Left lung (tissue), 10 donors: ENCODE data around the gene TMEM117. TPM values are rescaled to one million over a fixed set of nuclear protein-coding genes. Genes with fewer than 3 reads are reported as not detected.

Experiments
- ATAC-seq: fragments of 200-7000 bp; cut with Tn5 transposase; one replicate; pipeline ENCODE4 v1.9.1; 2020; ENCODE audit warnings: moderate library complexity
- DNase-seq, 4 donors: peaks; one replicate each; pipeline ENCODE4 v3.0.0-alpha.2; 2013 to 2020
- H3K27ac ChIP-seq, 2 donors: fragments of 200-600 bp; sonication (generic) in 1 of 2; one replicate each; pipeline versions ENCODE4 v1.5.0 to v1.8.0; 2020 to 2021
- H3K27me3 ChIP-seq, 2 donors: fragments of 200-600 bp; sonication (generic) in 1 of 2; one replicate each; pipeline versions ENCODE4 v1.5.0 to v1.8.0; 2020 to 2021
- H3K36me3 ChIP-seq, 2 donors: fragments of 200-600 bp; sonication (generic) in 1 of 2; one replicate each; pipeline versions ENCODE4 v1.5.0 to v1.8.0; 2020 to 2021
- H3K4me1 ChIP-seq, 2 donors: fragments of 200-600 bp; one replicate each; pipeline ENCODE4 v1.8.0; 2021
- H3K4me3 ChIP-seq, 2 donors: fragments of 200-600 bp; sonication (generic) in 1 of 2; one replicate each; pipeline versions ENCODE4 v1.5.0 to v1.8.0; 2020 to 2021; ENCODE audit warnings: mild to moderate bottlenecking in 1 of 2
- H3K9me3 ChIP-seq, 2 donors: fragments of 200-600 bp; sonication (generic) in 1 of 2; one replicate each; pipeline versions ENCODE4 v1.5.0 to v1.8.0; 2020 to 2021
- intact Hi-C, 2 donors: fragments of 100-400 bp; cut with DNase I; formaldehyde crosslinking; loops; one replicate each; pipeline versions ENCODE4 v1.11.2 to v1.14.2; 2022
- polyA plus RNA-seq, 6 donors: library from polyadenylated mRNA; unstranded; fragments of 120-200 nt; gene quantifications; one replicate each; pipeline ENCODE4 v1.2.1, GENCODE V29; 2013; ENCODE audit not compliant: insufficient read length in 6 of 6
- total RNA-seq, 2 donors: library from RNA; stranded (reverse); fragmentation: NEBNext Ultra II Directional; extraction: Animal tissue kit (Norgen Biotek cat#: 25700); gene quantifications; one replicate each; pipeline ENCODE4 v1.2.1, GENCODE V29; 2021
- TF ChIP-seq, protein P1 (sequence below), 2 donors: fragments of 200-600 bp; sonication (generic) in 1 of 2; IDR thresholded peaks; one replicate each; pipeline versions ENCODE4 v1.5.0 to v1.8.0; 2021; ENCODE audit warnings: antibody characterized with exemption in 2 of 2
- donor health status: DM: no; HTN: yes; CAD: no.
- donor health status: DM: no; HTN: no; CAD: no.

TMEM117 gene
- total and polyA plus RNA-seq, 8 donors = 3.9 to 7.9 (median 6.7) TPM

DNA sequence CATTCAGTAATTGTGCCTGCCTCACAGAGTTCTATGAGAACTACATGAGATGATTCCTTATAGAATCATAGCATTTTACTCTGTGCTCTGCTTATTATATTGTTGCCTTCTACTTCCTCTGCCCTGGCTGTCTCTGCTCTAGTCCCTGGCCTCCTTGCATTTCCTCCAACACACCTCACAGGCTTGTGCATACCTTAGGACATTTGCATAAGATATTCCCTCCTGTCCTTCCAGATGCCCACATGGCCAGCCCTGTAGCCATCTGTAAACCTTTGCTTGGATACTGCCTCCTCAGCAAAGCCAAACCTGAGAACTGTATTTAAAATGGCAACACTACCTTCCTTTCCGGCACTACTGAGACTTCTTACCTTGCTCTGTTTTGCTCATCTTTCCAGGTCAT lies 586.7 kb downstream of the TMEM117 start:
- intact Hi-C loops = no loop called here
- ATAC-seq = no peak
- Histone ChIP-seq H3K4me3 (no peak overlapping the region), H3K4me1 (no peaks in the 10 kb centered on the region), H3K36me3 (no peaks in the 10 kb centered on the region), H3K27me3 (no peaks in the 10 kb centered on the region), H3K27ac (no peak overlapping the region), H3K9me3 (no peaks in the 10 kb centered on the region)
- TF ChIP-seq, protein P1, sequence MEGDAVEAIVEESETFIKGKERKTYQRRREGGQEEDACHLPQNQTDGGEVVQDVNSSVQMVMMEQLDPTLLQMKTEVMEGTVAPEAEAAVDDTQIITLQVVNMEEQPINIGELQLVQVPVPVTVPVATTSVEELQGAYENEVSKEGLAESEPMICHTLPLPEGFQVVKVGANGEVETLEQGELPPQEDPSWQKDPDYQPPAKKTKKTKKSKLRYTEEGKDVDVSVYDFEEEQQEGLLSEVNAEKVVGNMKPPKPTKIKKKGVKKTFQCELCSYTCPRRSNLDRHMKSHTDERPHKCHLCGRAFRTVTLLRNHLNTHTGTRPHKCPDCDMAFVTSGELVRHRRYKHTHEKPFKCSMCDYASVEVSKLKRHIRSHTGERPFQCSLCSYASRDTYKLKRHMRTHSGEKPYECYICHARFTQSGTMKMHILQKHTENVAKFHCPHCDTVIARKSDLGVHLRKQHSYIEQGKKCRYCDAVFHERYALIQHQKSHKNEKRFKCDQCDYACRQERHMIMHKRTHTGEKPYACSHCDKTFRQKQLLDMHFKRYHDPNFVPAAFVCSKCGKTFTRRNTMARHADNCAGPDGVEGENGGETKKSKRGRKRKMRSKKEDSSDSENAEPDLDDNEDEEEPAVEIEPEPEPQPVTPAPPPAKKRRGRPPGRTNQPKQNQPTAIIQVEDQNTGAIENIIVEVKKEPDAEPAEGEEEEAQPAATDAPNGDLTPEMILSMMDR (IDR thresholded peaks at IDR 0.05) = no peak
- DNase-seq = no peak

DNA sequence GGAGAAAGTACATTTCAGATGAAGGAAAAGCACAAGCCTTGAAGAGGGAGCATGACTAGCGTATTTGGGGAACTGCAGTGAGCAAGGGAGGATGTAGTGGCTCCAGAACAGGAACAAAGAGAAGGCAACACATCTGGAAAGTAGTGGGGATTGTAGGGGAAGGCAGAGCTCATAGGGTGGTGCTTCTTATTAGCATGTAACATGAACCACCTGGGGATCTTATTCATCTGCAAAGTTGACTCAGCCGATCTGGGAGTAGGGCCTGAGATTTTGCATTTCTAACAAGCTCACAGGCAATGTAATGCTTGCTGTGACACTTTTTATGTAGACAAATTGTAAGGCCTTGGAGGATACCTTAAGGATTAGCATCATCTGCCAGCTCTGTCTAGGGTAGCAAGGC lies 592.9 kb downstream of the TMEM117 start:
- Histone ChIP-seq H3K27me3 (no peaks in the 10 kb centered on the region), H3K27ac (no peak overlapping the region), H3K36me3 (no peaks in the 10 kb centered on the region), H3K4me3 (no peak overlapping the region), H3K9me3 (no peaks in the 10 kb centered on the region), H3K4me1 (no peaks in the 10 kb centered on the region)
- TF ChIP-seq, protein P1 (IDR thresholded peaks at IDR 0.05) = no peak
- intact Hi-C loops = no loop called here
- ATAC-seq (no peak), DNase-seq (no peak)

DNA sequence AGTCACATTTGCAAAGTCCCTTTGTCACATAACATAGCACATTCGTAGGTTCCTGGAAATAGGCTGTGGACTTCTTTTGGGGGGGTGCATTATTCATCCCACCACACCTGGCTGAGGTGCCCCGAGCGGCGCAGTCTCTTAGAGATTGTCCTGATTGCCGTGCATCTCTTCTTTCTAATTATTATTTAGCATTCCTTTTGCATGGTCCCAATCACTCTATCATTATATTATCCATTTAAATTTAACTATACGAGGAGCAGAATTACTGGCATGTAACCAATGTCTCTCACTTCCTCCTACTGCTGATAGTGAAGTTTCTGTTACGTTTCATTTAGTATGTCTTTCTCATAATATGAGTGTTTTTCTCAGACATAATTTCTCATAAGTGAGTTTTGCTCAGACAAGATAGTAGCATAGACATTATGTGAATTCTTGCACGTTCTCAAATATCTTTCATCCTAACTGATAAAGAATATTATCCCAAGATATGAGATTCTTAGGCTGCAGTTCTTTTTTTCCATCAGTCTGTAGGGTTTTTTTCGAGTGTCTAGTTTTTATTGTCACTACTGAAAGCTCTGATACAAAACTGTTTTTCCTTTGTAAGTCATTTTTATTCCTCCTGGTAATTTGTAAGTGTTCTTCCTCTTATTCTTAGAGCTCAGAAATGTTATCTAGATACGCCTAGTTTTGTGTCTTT lies 595.9 kb downstream of the TMEM117 start:
- DNase-seq (no peak), ATAC-seq (no peak)
- Histone ChIP-seq H3K4me3 (no peak overlapping the region), H3K27me3 (no peaks in the 10 kb centered on the region), H3K4me1 (no peaks in the 10 kb centered on the region), H3K36me3 (no peaks in the 10 kb centered on the region), H3K9me3 (no peaks in the 10 kb centered on the region), H3K27ac (no peak overlapping the region)
- TF ChIP-seq, protein P1 (IDR thresholded peaks at IDR 0.05) = no peak
- intact Hi-C loops = no loop called here

DNA sequence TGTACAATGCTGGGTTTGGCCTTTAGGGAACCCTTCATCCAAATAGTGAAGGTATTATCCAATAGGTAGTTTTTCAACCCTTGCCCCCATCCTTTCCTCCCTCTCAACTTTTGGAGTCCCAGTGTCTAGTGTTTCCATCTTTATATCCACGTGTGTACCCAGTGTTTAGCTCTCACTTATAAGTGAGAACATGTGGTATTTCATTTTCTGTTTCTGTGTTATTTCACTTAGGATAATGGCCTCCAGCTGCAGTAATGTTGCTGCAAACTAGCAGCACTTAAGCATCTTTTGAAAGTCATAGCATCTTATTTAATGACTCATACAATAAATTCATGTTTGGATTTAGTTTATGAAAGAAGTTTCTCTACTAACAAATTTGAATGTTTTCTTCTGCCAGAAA lies 597.8 kb downstream of the TMEM117 start:
- ATAC-seq (no peak), DNase-seq (no peak)
- Histone ChIP-seq H3K36me3 (no peaks in the 10 kb centered on the region), H3K27ac (no peak overlapping the region), H3K9me3 (no peaks in the 10 kb centered on the region), H3K27me3 (no peaks in the 10 kb centered on the region), H3K4me1 (no peaks in the 10 kb centered on the region), H3K4me3 (no peak overlapping the region)
- TF ChIP-seq, protein P1 (IDR thresholded peaks at IDR 0.05) = no peak
- intact Hi-C loops = no loop called here

DNA sequence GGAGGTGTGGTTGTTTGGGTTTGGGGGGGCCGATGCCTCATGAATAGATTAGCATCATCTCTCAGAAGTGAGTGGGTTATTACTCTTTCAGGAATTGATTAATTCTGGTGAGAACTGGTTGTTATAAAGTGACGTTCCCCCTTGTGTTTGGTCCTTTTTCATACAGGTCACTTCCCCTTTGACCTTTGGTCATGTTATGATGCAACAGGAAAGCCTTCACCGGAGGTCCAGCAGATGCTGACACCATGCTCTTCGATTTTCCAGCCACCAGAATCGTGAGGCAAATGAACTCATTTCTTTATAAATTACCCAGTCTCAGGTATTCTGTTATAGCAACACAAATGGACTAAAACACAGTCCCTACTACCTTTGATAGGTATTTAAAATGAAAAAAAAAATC lies 600.9 kb downstream of the TMEM117 start:
- intact Hi-C loops = no loop called here
- Histone ChIP-seq H3K36me3 (no peaks in the 10 kb centered on the region), H3K27me3 (no peaks in the 10 kb centered on the region), H3K9me3 (no peaks in the 10 kb centered on the region), H3K4me3 (no peak overlapping the region), H3K4me1 (no peaks in the 10 kb centered on the region), H3K27ac (no peak overlapping the region)
- DNase-seq (no peak), ATAC-seq (no peak)
- TF ChIP-seq, protein P1 (IDR thresholded peaks at IDR 0.05) = no peak

Other genes with a start within 250 kb of the TMEM117 start
- 10 to 100 TPM; 10.1 to 20.3 TPM for gene PUS7L, start 77.3 kb upstream of the TMEM117 start, total RNA-seq
- gene PUS7L, start 77.3 kb upstream of the TMEM117 start, polyA plus RNA-seq = 10 to 100 TPM; 12.2 to 16.0 (median 14.0) TPM
- gene IRAK4, start 77.1 kb upstream of the TMEM117 start, total RNA-seq = 10 to 100 TPM; 14.3 to 28.4 TPM
- 10 to 100 TPM; 16.2 to 19.5 (median 18.6) TPM for gene IRAK4, start 77.1 kb upstream of the TMEM117 start, polyA plus RNA-seq
- gene TWF1, start 29.8 kb upstream of the TMEM117 start, total RNA-seq = 10 to 100 TPM; 71.3 to 75.9 TPM
- gene TWF1, start 29.8 kb upstream of the TMEM117 start, polyA plus RNA-seq = 10 to 100 TPM; 56.8 to 67.4 (median 63.9) TPM